ENCODE data around the gene GATM. TPM values are rescaled to one million over a fixed set of nuclear protein-coding genes. Genes with fewer than 3 reads are reported as not detected.

The GATM gene
- total RNA-seq, 1 experiment from 2014 or later: 9.5 TPM

DNA sequence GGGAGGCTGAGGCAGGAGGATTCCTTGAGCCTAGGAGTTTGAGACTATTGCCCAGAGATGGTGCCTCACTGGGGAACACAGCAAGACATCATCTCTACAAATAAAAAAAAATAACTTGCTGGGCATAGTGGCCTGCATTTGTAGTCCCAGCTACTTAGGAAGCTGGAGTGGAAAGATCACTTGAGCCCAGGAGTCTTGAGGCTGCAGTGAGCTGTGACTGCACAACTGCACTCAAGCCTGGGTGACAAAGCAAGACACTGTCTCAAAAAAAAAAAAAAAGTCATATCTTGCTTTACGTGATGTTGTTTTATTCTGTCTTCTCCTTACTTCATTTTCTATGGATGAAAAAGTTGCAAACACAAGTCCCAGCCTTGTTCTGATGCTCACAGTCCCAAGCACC lies 14.1 kb downstream of the GATM start:
- no peak for DNase-seq (ENCODE audit: low spot score)
- no peak for TF ChIP-seq EZH2 (IDR thresholded peaks at IDR 0.05; ENCODE audit: borderline replicate concordance, low read depth, low read length, poor library complexity, severe bottlenecking)
- no peak for TF ChIP-seq CTCF (conservative IDR thresholded peaks at IDR 0.05; ENCODE audit: low read depth, low read length)
- Histone ChIP-seq H3K4me1 (ENCODE audit: insufficient read depth, low read length, poor library complexity, severe bottlenecking) (no peaks in the 10 kb centered on the region), H3K4me3 (ENCODE audit: low read depth, low read length, poor library complexity, severe bottlenecking) (no peak overlapping the region), H3K27ac (ENCODE audit: low read depth, low read length, poor library complexity, severe bottlenecking) (no peak overlapping the region), H3K27me3 (replicated peaks; ENCODE audit: insufficient read depth, low read depth, low read length, poor library complexity) (no peaks in the 10 kb centered on the region), H3K36me3 (ENCODE audit: insufficient read depth, low read length, poor library complexity, severe bottlenecking) (no peaks in the 10 kb centered on the region), H3K9me3 (ENCODE audit: low read depth, low read length, poor library complexity, severe bottlenecking) (no peaks in the 10 kb centered on the region)
- CTCF ChIA-PET: interaction anchor here (0.6 kb wide), 1 partner anchor 339 kb away, joined by 9 read pairs; no protein-coding TSS in a partner anchor
- POLR2A ChIA-PET (ENCODE audit: low non-redundant PET): no interaction called here
- intact Hi-C loops (cut with micrococcal nuclease; ENCODE audit: unreplicated experiment): no loop called here
- no TSS peak for BruUV-seq (replicated peaks)

DNA sequence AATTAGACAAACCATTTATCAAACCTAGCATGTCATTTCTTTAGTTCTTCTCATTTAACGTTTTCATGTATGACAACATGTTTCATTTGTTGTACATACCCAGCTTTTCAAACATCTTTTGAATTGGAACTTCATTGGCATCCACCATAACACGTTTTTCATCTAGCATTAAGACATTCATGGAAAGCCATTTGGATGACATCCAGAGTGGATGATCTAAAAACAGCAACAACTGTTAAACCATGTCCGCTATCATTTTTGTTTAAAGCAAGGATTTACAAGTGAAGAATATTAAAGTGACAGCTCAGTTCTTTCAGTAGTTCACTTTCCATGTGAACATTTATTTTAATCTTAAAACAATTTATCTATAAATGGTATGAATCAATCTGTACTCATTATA lies 14.5 kb downstream of the GATM start:
- intact Hi-C loops (cut with micrococcal nuclease; ENCODE audit: unreplicated experiment): no loop called here

GRCh38 chr15:45363334-45363733 lies 15.0 kb downstream of the GATM start:
- TF ChIP-seq CTCF (conservative IDR thresholded peaks at IDR 0.05; ENCODE audit: low read depth, low read length): no peak
- DNase-seq (ENCODE audit: low spot score): no peak
- Histone ChIP-seq H3K36me3 (ENCODE audit: insufficient read depth, low read length, poor library complexity, severe bottlenecking) (no peaks in the 10 kb centered on the region), H3K27me3 (replicated peaks; ENCODE audit: insufficient read depth, low read depth, low read length, poor library complexity) (no peaks in the 10 kb centered on the region), H3K27ac (ENCODE audit: low read depth, low read length, poor library complexity, severe bottlenecking) (no peak overlapping the region), H3K9me3 (ENCODE audit: low read depth, low read length, poor library complexity, severe bottlenecking) (no peaks in the 10 kb centered on the region), H3K4me1 (ENCODE audit: insufficient read depth, low read length, poor library complexity, severe bottlenecking) (no peaks in the 10 kb centered on the region), H3K4me3 (ENCODE audit: low read depth, low read length, poor library complexity, severe bottlenecking) (no peak overlapping the region)
- ChIA-PET CTCF (no interaction called here), POLR2A (ENCODE audit: low non-redundant PET) (no interaction called here)
- intact Hi-C loops (cut with micrococcal nuclease; ENCODE audit: unreplicated experiment): no loop called here
- no TSS peak for BruUV-seq (replicated peaks)

More for the DNA sequence above, 14.5 kb downstream of the GATM start:
- TF ChIP-seq EZH2 (IDR thresholded peaks at IDR 0.05; ENCODE audit: borderline replicate concordance, low read depth, low read length, poor library complexity, severe bottlenecking) (no peak), CTCF (conservative IDR thresholded peaks at IDR 0.05; ENCODE audit: low read depth, low read length) (no peak)
- Histone ChIP-seq H3K27me3 (replicated peaks; ENCODE audit: insufficient read depth, low read depth, low read length, poor library complexity) (no peaks in the 10 kb centered on the region), H3K27ac (ENCODE audit: low read depth, low read length, poor library complexity, severe bottlenecking) (no peak overlapping the region), H3K36me3 (ENCODE audit: insufficient read depth, low read length, poor library complexity, severe bottlenecking) (no peaks in the 10 kb centered on the region), H3K9me3 (ENCODE audit: low read depth, low read length, poor library complexity, severe bottlenecking) (no peaks in the 10 kb centered on the region), H3K4me3 (ENCODE audit: low read depth, low read length, poor library complexity, severe bottlenecking) (no peak overlapping the region), H3K4me1 (ENCODE audit: insufficient read depth, low read length, poor library complexity, severe bottlenecking) (no peaks in the 10 kb centered on the region)
- no TSS peak for BruUV-seq (replicated peaks)
- ChIA-PET CTCF (interaction anchor here (0.6 kb wide), 1 partner anchor 339 kb away, joined by 9 read pairs; no protein-coding TSS in a partner anchor), POLR2A (ENCODE audit: low non-redundant PET) (no interaction called here)
- DNase-seq (ENCODE audit: low spot score): no peak
